ENCODE measurements around the gene OXSR1. TPM values are rescaled to one million over a fixed set of nuclear protein-coding genes. Genes with fewer than 3 reads are reported as not detected.
"Not testable (repeated sequence)": the region's sequence is repeated elsewhere in the genome, so short reads cannot be mapped to it uniquely, and the experiment has no call there.

The OXSR1 gene
- total and polyA plus RNA-seq, 2 of the 13 experiments (the other 11 are each of a cell fraction or from before 2014, with no cell fraction given), result 27.4 to 32.6 TPM

DNA sequence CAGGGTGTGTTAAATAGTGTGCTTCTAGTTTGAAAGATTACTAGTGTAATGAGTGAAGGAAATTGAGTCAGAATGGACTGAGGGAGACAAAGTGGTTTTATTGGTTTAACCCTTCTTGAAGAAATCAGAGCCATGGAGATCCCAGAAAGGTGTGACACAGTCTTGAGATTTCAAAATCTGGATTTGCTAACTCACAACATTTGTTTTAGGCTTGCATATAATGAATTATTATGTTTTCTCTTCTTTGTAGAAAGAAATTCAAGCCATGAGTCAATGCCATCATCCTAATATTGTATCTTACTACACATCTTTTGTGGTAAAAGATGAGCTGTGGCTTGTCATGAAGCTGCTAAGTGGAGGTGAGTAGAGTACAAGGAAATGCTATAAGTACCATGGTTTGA, 25.1 kb downstream of the OXSR1 start (continued):
- TF ChIP-seq ZNF33B (CRISPR knock-in tag; IDR thresholded peaks at IDR 0.05), result no peak

DNA sequence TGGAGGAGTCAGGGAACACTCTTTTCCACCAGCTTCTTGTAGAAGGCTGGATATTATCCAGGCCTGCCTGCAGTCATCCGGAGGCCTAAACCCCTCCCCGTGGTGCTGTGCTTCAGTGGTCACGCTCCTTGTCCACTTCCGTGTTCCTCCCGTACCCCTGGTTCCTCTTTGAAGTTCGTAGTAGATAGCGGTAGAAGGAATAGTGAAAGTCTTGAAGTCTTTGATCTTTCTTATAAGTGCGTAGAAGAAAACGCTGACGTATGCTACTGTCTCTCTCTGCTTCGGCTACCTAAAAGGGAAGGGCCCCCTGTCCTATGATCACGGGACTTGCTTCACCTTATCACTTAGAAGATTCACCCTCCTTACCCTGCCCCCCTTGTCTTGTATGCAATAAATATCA, 37.6 kb downstream of the OXSR1 start:
- H3K4me2 ChIP-seq (ENCODE audit: low read depth, low read length); POLR2A ChIA-PET; H3K27me3 ChIP-seq (ENCODE audit: control insufficient read depth in 1 of 2, insufficient read depth in 2 of 2, low read length in 2 of 2); in situ Hi-C loops (cut with HindIII; ENCODE audit: extremely low pct_ligation_motif_present, low pct_unique_long_range_greater_than_20kb); H3K4me3 ChIP-seq (replicated peaks in 1 of 3; ENCODE audit: insufficient read depth in 1 of 3, low read depth in 2 of 3, low read length in 3 of 3); ATAC-seq; H4K20me1 ChIP-seq (ENCODE audit: insufficient read depth, low read length); FAIRE-seq; H2AFZ ChIP-seq (ENCODE audit: low read length); BruUV-seq (replicated peaks); H3K27ac ChIP-seq (ENCODE audit: extremely low read length, insufficient read depth, low read length); intact Hi-C loops (cut with micrococcal nuclease; ENCODE audit: unreplicated experiment); DNase-seq (ENCODE audit: low spot score); H3K4me1 ChIP-seq (ENCODE audit: insufficient read depth, low read length); H3K79me2 ChIP-seq (ENCODE audit: insufficient read depth, low read length); CTCF ChIA-PET (ENCODE audit: low intra/inter-chr PET ratio, low total read pairs); H3K9ac ChIP-seq (ENCODE audit: insufficient read depth, low read depth, low read length); H3K9me3 ChIP-seq (ENCODE audit: low read length): not testable (repeated sequence)
- 99% methylated on average over 12 of the region's 12 CpGs for WGBS (ENCODE audit: low lambda C conversion rate)
- peaks cover 8 to 49% of the 10 kb centered on the region in 2 experiments for H3K36me3 ChIP-seq (replicated peaks in 1 of 2; ENCODE audit: control insufficient read depth in 1 of 2, insufficient read depth in 2 of 2, low read length in 2 of 2)

DNA sequence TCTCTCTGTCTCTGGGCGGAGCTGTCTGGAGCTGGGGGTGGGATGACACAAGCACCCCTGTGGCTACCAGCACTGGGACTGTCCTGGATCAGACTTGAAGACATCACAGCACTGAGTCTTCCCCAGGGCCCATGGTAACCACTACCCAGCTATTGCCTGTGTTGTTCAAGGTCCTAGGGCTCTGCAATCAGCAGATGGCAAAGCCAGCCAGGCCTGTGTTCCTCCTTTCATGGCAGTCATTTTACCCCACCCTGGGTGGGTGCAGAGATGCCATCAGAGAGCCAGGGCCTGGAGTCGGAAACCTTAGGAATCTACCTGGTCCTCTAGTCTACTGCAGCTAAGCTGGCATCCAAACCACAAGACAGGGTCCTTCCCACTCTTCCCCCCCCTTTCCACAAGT, 38.4 kb downstream of the OXSR1 start:
- Histone ChIP-seq H2AFZ (ENCODE audit: low read length) (no peak overlapping the region), H3K4me2 (ENCODE audit: low read depth, low read length) (no peak overlapping the region), H3K4me3 (replicated peaks in 1 of 3; ENCODE audit: insufficient read depth in 1 of 3, low read depth in 2 of 3, low read length in 3 of 3) (no peak overlapping the region), H3K27me3 (ENCODE audit: control insufficient read depth in 1 of 2, insufficient read depth in 2 of 2, low read length in 2 of 2) (no peaks in the 10 kb centered on the region), H3K9me3 (ENCODE audit: low read length) (no peaks in the 10 kb centered on the region), H3K79me2 (ENCODE audit: insufficient read depth, low read length) (no peaks in the 10 kb centered on the region), H3K4me1 (ENCODE audit: insufficient read depth, low read length) (no peaks in the 10 kb centered on the region), H3K9ac (ENCODE audit: insufficient read depth, low read depth, low read length) (no peak overlapping the region), H3K27ac (ENCODE audit: extremely low read length, insufficient read depth, low read length) (no peak overlapping the region), H3K36me3 (replicated peaks in 1 of 2; ENCODE audit: control insufficient read depth in 1 of 2, insufficient read depth in 2 of 2, low read length in 2 of 2) (peaks cover 6 to 43% of the 10 kb centered on the region in 2 experiments), H4K20me1 (ENCODE audit: insufficient read depth, low read length) (no peaks in the 10 kb centered on the region)
- ATAC-seq (no peak), DNase-seq (ENCODE audit: low spot score) (no peak), FAIRE-seq (no peak)
- 96% methylated on average over 2 of the region's 2 CpGs for WGBS (ENCODE audit: low lambda C conversion rate)
- POLR2A ChIA-PET, result no interaction called here
- no TSS peak for BruUV-seq (replicated peaks)
- in situ Hi-C loops (cut with HindIII; ENCODE audit: extremely low pct_ligation_motif_present, low pct_unique_long_range_greater_than_20kb), result no loop called here
- CTCF ChIA-PET (ENCODE audit: low intra/inter-chr PET ratio, low total read pairs), result no interaction called here
- intact Hi-C loops (cut with micrococcal nuclease; ENCODE audit: unreplicated experiment), result no loop called here
- TF ChIP-seq CBFB (CRISPR knock-in tag; IDR thresholded peaks at IDR 0.05), result no peak
- TF ChIP-seq, protein P1, sequence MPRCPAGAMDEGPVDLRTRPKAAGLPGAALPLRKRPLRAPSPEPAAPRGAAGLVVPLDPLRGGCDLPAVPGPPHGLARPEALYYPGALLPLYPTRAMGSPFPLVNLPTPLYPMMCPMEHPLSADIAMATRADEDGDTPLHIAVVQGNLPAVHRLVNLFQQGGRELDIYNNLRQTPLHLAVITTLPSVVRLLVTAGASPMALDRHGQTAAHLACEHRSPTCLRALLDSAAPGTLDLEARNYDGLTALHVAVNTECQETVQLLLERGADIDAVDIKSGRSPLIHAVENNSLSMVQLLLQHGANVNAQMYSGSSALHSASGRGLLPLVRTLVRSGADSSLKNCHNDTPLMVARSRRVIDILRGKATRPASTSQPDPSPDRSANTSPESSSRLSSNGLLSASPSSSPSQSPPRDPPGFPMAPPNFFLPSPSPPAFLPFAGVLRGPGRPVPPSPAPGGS (CRISPR knock-in tag; IDR thresholded peaks at IDR 0.05), result no peak
- TF ChIP-seq CBX1 (IDR thresholded peaks at IDR 0.05; ENCODE audit: low read depth), result no peak
- TF ChIP-seq ZNF10 (CRISPR knock-in tag; IDR thresholded peaks at IDR 0.05; ENCODE audit: borderline replicate concordance, low read depth), result no peak
- no peak for TF ChIP-seq ZSCAN31 (CRISPR knock-in tag; IDR thresholded peaks at IDR 0.05; ENCODE audit: low read depth)
- no peak for TF ChIP-seq NFE2L2 (IDR thresholded peaks at IDR 0.05; ENCODE audit: low read length)
- TF ChIP-seq, protein P2, sequence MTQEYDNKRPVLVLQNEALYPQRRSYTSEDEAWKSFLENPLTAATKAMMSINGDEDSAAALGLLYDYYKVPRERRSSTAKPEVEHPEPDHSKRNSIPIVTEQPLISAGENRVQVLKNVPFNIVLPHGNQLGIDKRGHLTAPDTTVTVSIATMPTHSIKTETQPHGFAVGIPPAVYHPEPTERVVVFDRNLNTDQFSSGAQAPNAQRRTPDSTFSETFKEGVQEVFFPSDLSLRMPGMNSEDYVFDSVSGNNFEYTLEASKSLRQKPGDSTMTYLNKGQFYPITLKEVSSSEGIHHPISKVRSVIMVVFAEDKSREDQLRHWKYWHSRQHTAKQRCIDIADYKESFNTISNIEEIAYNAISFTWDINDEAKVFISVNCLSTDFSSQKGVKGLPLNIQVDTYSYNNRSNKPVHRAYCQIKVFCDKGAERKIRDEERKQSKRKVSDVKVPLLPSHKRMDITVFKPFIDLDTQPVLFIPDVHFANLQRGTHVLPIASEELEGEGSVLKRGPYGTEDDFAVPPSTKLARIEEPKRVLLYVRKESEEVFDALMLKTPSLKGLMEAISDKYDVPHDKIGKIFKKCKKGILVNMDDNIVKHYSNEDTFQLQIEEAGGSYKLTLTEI (CRISPR knock-in tag; conservative IDR thresholded peaks at IDR 0.05), result no peak
- TF ChIP-seq KDM2A (CRISPR knock-in tag; IDR thresholded peaks at IDR 0.05; ENCODE audit: borderline replicate concordance, low read depth), result no peak
- TF ChIP-seq, protein P3, sequence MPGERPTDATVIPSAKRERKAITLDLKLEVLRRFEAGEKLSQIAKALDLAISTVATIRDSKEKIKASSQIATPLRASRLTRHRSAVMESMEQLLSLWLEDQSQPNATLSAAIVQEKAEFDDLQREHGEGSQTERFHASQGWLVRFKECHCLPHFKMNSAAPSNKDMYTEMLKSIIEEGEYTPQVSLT (CRISPR knock-in tag; IDR thresholded peaks at IDR 0.05; ENCODE audit: borderline replicate concordance, low read depth), result no peak
- TF ChIP-seq TBL1XR1 (IDR thresholded peaks at IDR 0.05; ENCODE audit: borderline replicate concordance, low read length, partially characterized antibody), result no peak
- no peak for TF ChIP-seq EHMT2 (IDR thresholded peaks at IDR 0.05; ENCODE audit: borderline replicate concordance, low read depth, low read length)
- no peak for TF ChIP-seq ZNF792 (CRISPR knock-in tag; IDR thresholded peaks at IDR 0.05)
- no peak for TF ChIP-seq ZFAT (CRISPR knock-in tag; conservative IDR thresholded peaks at IDR 0.05)
- no peak for TF ChIP-seq ZNF350 (CRISPR knock-in tag; IDR thresholded peaks at IDR 0.05; ENCODE audit: borderline replicate concordance, low read depth)
- TF ChIP-seq ZSCAN25 (CRISPR knock-in tag; IDR thresholded peaks at IDR 0.05), result no peak
